HS-5 (cell line): ENCODE results near the gene TMEM181.
"Not testable (repeated sequence)": the region's sequence is repeated elsewhere in the genome, so short reads cannot be mapped to it uniquely, and the experiment has no call there.

Source experiments
- DNase-seq: peaks from one replicate; pipeline ENCODE4 v3.0.0-alpha.2; 2012; ENCODE audit warnings: low read depth

The TMEM181 gene

GRCh38 chr6:158624684-158625682, 65.1 kb downstream of the TMEM181 start:
- no peak for DNase-seq

- DNase-seq = no peak
These were observed 66.0 kb downstream of the TMEM181 start for GRCh38 chr6:158625881-158626305.

GRCh38 chr6:158626360-158627167, 66.7 kb downstream of the TMEM181 start:
- no peak for DNase-seq

- no peak for DNase-seq
These were observed 67.5 kb downstream of the TMEM181 start for GRCh38 chr6:158627168-158627939.

GRCh38 chr6:158627940-158628211, 68.0 kb downstream of the TMEM181 start:
- no peak for DNase-seq

- DNase-seq = no peak
These were observed 68.7 kb downstream of the TMEM181 start for GRCh38 chr6:158628542-158628941.

GRCh38 chr6:158629367-158630221, 69.7 kb downstream of the TMEM181 start:
- no peak for DNase-seq

- DNase-seq = no peak
These were observed 71.2 kb downstream of the TMEM181 start for GRCh38 chr6:158630938-158631616.

GRCh38 chr6:158631678-158632537, 72.0 kb downstream of the TMEM181 start:
- DNase-seq = no peak

- DNase-seq = not testable (repeated sequence)
These were observed 72.7 kb downstream of the TMEM181 start for GRCh38 chr6:158632538-158633119.

- DNase-seq = no peak
These were observed 73.2 kb downstream of the TMEM181 start for GRCh38 chr6:158633127-158633526.

- DNase-seq = no peak
These were observed 75.0 kb downstream of the TMEM181 start for GRCh38 chr6:158634695-158635426.

GRCh38 chr6:158635427-158636073, 75.7 kb downstream of the TMEM181 start:
- DNase-seq = no peak

GRCh38 chr6:158636778-158637177, 76.9 kb downstream of the TMEM181 start:
- no peak for DNase-seq

- DNase-seq = no peak
These were observed 78.5 kb downstream of the TMEM181 start for GRCh38 chr6:158638324-158638854.

GRCh38 chr6:158639056-158639455, 79.2 kb downstream of the TMEM181 start:
- no peak for DNase-seq

- DNase-seq = no peak
These were observed 80.6 kb downstream of the TMEM181 start for GRCh38 chr6:158640519-158640918.

GRCh38 chr6:158642097-158642601, 82.3 kb downstream of the TMEM181 start:
- peak; percentile 92 for DNase-seq
